NCI-H82 (cell line): ENCODE data around the gene GAR1.
"Not testable (repeated sequence)": the region's sequence is repeated elsewhere in the genome, so short reads cannot be mapped to it uniquely, and the experiment has no call there.

ENCODE experiments used
- DNase-seq: peaks from one replicate; lab custom pipeline; 2025; lab: John Stamatoyannopoulos, UW

The GAR1 gene

GRCh38 chr4:109846395-109847098 lies 31.0 kb downstream of the GAR1 start:
- peak; percentile 1 for DNase-seq

DNA sequence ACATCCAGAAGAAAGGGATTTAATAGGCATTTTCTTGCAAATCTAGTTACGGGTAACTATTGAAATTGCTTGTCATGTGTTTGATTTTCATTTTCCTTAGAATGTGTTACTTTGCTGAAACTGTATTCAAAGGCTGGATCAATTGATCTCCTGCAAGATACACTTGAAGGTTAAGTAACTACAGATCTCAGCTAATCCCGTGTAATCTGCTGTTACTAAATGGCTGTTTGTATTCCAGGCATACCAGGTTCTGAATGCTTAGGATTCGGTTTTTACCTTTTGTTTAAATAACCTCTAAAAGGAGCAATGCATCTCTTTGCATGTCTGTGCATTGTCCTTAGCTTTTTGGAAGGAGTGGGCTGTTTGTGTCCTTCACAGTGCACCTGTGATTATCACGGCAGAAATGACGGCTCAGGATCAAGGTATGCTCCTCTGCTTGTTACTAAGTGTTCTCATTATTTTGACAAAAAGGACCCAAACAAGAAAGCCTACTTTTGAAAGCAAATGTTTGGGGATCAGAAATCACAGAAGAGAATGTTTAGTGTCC lies 32.4 kb downstream of the GAR1 start, which contains the start of gene LRIT3:
Gene LRIT3, plus strand, starts transcription at position 212 of the 547 bp plus-strand sequence. Its CDS starts 95 bp downstream, at position 307.
- peak; percentile 64 for DNase-seq

DNA sequence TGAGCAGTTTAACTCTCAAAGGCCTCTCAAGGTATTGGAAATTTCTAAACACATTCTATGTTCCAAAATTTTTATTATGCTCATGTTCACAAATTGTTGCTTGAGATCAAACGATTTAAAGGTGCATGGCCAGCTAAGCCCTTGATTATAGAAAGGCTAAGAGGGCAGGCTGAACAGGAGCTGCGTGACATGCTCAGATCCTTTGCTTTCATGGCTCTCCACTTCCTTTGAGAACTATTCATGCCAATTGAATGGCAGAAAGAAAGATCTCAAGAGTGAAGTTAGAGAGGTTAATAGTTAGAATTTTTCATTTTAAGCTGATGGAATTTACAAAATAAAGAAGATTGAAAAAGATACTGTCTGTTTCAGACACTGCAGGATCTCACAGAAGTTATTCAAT lies 32.9 kb downstream of the GAR1 start:
- DNase-seq: no peak

GRCh38 chr4:109850601-109851000 lies 35.0 kb downstream of the GAR1 start:
- DNase-seq: no peak

DNA sequence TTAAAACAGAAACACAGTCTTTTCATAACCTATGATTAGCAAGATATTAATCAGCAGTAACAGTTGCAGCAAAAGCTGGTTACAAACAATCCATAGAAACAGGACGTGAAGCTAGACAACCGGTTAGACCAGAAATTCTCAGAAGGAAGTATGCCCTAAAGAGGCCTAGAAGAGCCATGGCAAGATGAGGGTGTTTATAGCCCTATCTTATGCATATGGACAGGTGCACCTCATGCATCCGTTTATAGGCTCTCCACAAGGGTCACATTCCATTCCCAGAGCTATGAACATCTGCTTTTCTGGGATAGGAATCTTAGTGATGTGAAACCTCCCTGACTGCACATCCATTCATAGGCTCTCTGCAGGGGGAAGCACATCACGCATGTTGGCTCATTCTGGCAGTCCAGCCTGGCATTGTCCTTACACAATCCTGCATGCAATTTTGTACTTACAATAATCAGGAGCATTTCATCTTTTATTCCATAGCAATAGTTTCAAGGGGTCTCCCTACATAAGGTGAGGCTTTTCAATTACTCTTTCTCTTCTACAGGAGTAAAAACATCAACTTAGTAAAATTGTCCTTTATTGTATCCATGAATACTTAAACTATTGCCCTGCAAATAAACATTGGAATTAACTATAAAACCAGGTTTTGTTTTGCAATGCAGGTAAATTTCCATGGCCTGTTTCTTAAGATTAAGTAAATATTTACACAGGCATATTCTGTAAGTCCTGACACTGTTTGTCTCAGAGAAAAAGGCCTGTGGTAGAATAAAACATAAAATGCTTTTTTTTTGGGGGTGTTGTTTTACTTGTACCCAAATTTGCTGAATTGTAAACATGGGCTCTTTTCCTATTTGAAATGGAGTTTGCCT lies 44.1 kb downstream of the GAR1 start:
- DNase-seq: not testable (repeated sequence)

- no peak for DNase-seq
Observed at GRCh38 chr4:109861271-109861670, 45.7 kb downstream of the GAR1 start.

- no peak for DNase-seq
Observed at GRCh38 chr4:109861916-109862511, 46.5 kb downstream of the GAR1 start.

- DNase-seq: no peak
Observed at GRCh38 chr4:109864134-109864533, 48.6 kb downstream of the GAR1 start.

GRCh38 chr4:109870061-109870460 lies 54.5 kb downstream of the GAR1 start:
- DNase-seq: no peak

GRCh38 chr4:109872065-109872464 lies 56.5 kb downstream of the GAR1 start:
- no peak for DNase-seq

DNA sequence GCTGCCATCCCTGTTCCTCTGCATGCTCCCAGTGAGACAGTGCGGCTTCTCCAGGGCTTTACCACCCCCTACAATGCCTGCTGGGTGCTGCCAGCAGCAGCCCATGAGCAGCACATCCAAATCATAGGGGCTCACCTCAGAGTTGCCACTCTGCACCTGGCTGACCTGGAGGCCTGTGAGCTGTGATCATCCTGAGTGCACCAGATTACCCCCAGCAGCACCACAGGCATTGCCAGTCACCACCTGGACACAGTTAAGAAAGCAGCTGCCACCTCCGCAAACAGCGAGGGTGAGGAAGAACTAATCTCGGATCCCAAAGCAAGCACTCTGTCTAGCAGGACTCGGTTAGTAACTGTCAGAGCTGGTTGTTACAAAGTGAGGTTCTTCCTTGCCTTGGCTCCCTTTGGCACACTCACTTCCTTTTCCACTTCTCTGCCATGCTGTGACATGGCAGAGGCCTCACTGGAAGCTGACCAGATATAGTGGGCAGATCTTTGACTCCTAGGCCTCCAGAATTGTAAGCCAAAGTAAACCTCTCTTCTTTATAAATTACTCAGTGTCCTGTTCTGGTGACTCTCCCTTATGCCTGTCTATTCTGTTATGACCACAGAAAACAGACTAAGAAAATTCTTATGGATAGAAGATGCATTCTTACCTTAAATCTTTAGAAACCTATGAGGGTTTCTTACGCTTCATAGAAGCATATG lies 57.5 kb downstream of the GAR1 start:
- DNase-seq: no peak

- DNase-seq: no peak
Observed at GRCh38 chr4:109873791-109874514, 58.4 kb downstream of the GAR1 start.
